Keratinocyte (primary cell): ENCODE measurements around the gene TLCD3A. TPM values are rescaled to one million over a fixed set of nuclear protein-coding genes. Genes with fewer than 3 reads are reported as not detected.
A peak's percentile ranks its signal among the peaks of the same experiment; 100 is the strongest.

ENCODE experiments used
- DNase-seq: peaks from one replicate; pipeline ENCODE4 v3.0.0-alpha.2; 2011; ENCODE audit warnings: low read depth, missing footprints, low spot score
- FAIRE-seq: peaks from 2 replicates; lab custom pipeline; 2011; peaks lifted over from hg19 to GRCh38; lab: Jason Lieb, UNC
- H2AFZ ChIP-seq: 2 replicates; pipeline ENCODE4 v1.6.0; 2012; ENCODE audit warnings: low read length, control low read depth, inconsistent platforms; ENCODE audit not compliant: control insufficient read depth
- H3K27ac ChIP-seq: 2 replicates; pipeline ENCODE4 v1.5.1; 2011; ENCODE audit warnings: low read length; ENCODE audit not compliant: control insufficient read depth, insufficient read depth
- H3K27me3 ChIP-seq: 3 replicates; pipeline ENCODE4 v1.6.0; 2011; ENCODE audit warnings: low read length; ENCODE audit not compliant: control insufficient read depth, insufficient read depth; ENCODE audit errors: extremely low read depth
- H3K36me3 ChIP-seq, 2 experiments: 2 replicates in 1 of 2; 3 replicates in 1 of 2; pipeline ENCODE4 v1.5.1; 2011; ENCODE audit warnings: low read length in 2 of 2, mild to moderate bottlenecking in 1 of 2; ENCODE audit not compliant: control insufficient read depth in 2 of 2, insufficient read depth in 2 of 2; ENCODE audit errors: extremely low read depth in 1 of 2
- H3K4me1 ChIP-seq: 3 replicates; pipeline ENCODE4 v1.5.1; 2011; ENCODE audit warnings: low read length; ENCODE audit not compliant: control insufficient read depth, insufficient read depth; ENCODE audit errors: extremely low read depth
- H3K4me2 ChIP-seq: 3 replicates; pipeline ENCODE4 v1.6.0; 2011; ENCODE audit warnings: low read depth, low read length; ENCODE audit not compliant: control insufficient read depth, insufficient read depth; ENCODE audit errors: extremely low read depth
- H3K4me3 ChIP-seq, 3 experiments: fragments of 200-600 bp in 1 of 3; sonication (generic) in 1 of 3; 2 replicates in 2 of 3; 3 replicates in 1 of 3; pipeline ENCODE4 v1.5.1; 2011 to 2016; ENCODE audit warnings: low read length in 3 of 3, mild to moderate bottlenecking in 3 of 3, control low read depth in 2 of 3, inconsistent platforms in 1 of 3, low read depth in 1 of 3, mixed read lengths in 1 of 3, mixed run types in 1 of 3, moderate library complexity in 1 of 3; ENCODE audit not compliant: control insufficient read depth in 2 of 3, insufficient read depth in 2 of 3; ENCODE audit errors: extremely low read depth in 1 of 3
- H3K79me2 ChIP-seq: 2 replicates; pipeline ENCODE4 v1.6.0; 2012; ENCODE audit warnings: low read length; ENCODE audit not compliant: control insufficient read depth, insufficient read depth
- H3K9ac ChIP-seq: 3 replicates; pipeline ENCODE4 v1.6.0; 2011; ENCODE audit warnings: low read length; ENCODE audit not compliant: control insufficient read depth, insufficient read depth; ENCODE audit errors: extremely low read depth
- H3K9me1 ChIP-seq: 3 replicates; pipeline ENCODE4 v1.6.0; 2011; ENCODE audit warnings: low read length; ENCODE audit not compliant: control insufficient read depth, insufficient read depth; ENCODE audit errors: extremely low read depth
- H3K9me3 ChIP-seq: 2 replicates; pipeline ENCODE4 v1.5.1; 2012; ENCODE audit warnings: low read depth, low read length; ENCODE audit not compliant: control insufficient read depth
- H4K20me1 ChIP-seq: 3 replicates; pipeline ENCODE4 v1.6.0; 2011; ENCODE audit warnings: low read length; ENCODE audit not compliant: control insufficient read depth, insufficient read depth; ENCODE audit errors: extremely low read depth
- EZH2 ChIP-seq: IDR thresholded peaks from one replicate; pipeline ENCODE4 v1.6.1; 2012; ENCODE audit warnings: inconsistent platforms, mild to moderate bottlenecking, low read length, moderate library complexity
- dilution Hi-C: fragments of 300-500 bp; cut with MboI; formaldehyde crosslinking; loops from one replicate; pipeline ENCODE4 v1.7.0; 2020; ENCODE audit warnings: low sequenced_read_pairs; ENCODE audit not compliant: extremely low pct_ligation_motif_present
- polyA plus RNA-seq, 5 experiments: library from polyadenylated mRNA; depleted of rRNA in 3 of 5; stranded (reverse) in 3 of 5; stranded (forward) in 1 of 5; unstranded in 1 of 5; fragments of >200 nt; gene quantifications; 1 replicate in 1 of 5; 2 replicates in 3 of 5; 3 replicates in 1 of 5; pipeline versions ENCODE4 v1.2.1 to v1.2.3, GENCODE V29; 2011 to 2012; ENCODE audit warnings: missing spikeins in 2 of 5, low read depth in 1 of 5, low replicate concordance in 1 of 5
- TF ChIP-seq, protein P1 (sequence below), 3 experiments: IDR thresholded peaks in 1 of 3; conservative IDR thresholded peaks in 1 of 3; optimal IDR thresholded peaks in 1 of 3; 2 replicates in 2 of 3; 3 replicates in 1 of 3; pipeline versions ENCODE3 to v1.5.1; 2011; ENCODE audit warnings: low read length in 3 of 3, mild to moderate bottlenecking in 3 of 3, moderate library complexity in 2 of 3, control low read depth in 1 of 3, inconsistent platforms in 1 of 3; ENCODE audit not compliant: insufficient read depth in 2 of 3; ENCODE audit errors: extremely low read depth in 1 of 3

TLCD3A gene
- polyA plus RNA-seq, 1 donor (not counting 4 experiments of a cell fraction or from before 2014, with no cell fraction given), result 34.1 TPM

GRCh38 chr17:683499-684254 lies 48.7 kb upstream of the TLCD3A start:
- dilution Hi-C loops, result no loop called here
- Histone ChIP-seq H3K36me3 (peaks cover 3 to 13% of the 10 kb centered on the region in 2 experiments), H3K4me3 (no peak overlapping the region), H3K27me3 (no peaks in the 10 kb centered on the region), H3K27ac (no peak overlapping the region), H3K4me2 (no peak overlapping the region), H3K79me2 (peaks cover 10% of the 10 kb centered on the region), H2AFZ (no peak overlapping the region), H3K4me1 (no peaks in the 10 kb centered on the region), H4K20me1 (no peaks in the 10 kb centered on the region), H3K9ac (no peak overlapping the region), H3K9me3 (no peaks in the 10 kb centered on the region), H3K9me1 (no peaks in the 10 kb centered on the region)
- no peak for DNase-seq
- peak; percentile 20 for FAIRE-seq
- TF ChIP-seq, protein P1, sequence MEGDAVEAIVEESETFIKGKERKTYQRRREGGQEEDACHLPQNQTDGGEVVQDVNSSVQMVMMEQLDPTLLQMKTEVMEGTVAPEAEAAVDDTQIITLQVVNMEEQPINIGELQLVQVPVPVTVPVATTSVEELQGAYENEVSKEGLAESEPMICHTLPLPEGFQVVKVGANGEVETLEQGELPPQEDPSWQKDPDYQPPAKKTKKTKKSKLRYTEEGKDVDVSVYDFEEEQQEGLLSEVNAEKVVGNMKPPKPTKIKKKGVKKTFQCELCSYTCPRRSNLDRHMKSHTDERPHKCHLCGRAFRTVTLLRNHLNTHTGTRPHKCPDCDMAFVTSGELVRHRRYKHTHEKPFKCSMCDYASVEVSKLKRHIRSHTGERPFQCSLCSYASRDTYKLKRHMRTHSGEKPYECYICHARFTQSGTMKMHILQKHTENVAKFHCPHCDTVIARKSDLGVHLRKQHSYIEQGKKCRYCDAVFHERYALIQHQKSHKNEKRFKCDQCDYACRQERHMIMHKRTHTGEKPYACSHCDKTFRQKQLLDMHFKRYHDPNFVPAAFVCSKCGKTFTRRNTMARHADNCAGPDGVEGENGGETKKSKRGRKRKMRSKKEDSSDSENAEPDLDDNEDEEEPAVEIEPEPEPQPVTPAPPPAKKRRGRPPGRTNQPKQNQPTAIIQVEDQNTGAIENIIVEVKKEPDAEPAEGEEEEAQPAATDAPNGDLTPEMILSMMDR (optimal IDR thresholded peaks at IDR 0.05 in 1 of 3, IDR thresholded peaks at IDR 0.05 in 1 of 3, conservative IDR thresholded peaks at IDR 0.05 in 1 of 3; ENCODE audit: extremely low read depth in 1 of 3, insufficient read depth in 2 of 3, low read length in 3 of 3), result no peak
- TF ChIP-seq EZH2, result no peak

GRCh38 chr17:685006-685405 lies 47.4 kb upstream of the TLCD3A start:
- dilution Hi-C loops, result no loop called here
- peaks cover 3 to 15% of the 10 kb centered on the region in 2 experiments for H3K36me3 ChIP-seq

More at GRCh38 chr17:685006-685405, 47.4 kb upstream of the TLCD3A start:
- no peaks in the 10 kb centered on the region for H3K27me3 ChIP-seq
- H3K4me2 ChIP-seq, result no peak overlapping the region
- H3K4me3 ChIP-seq, result no peak overlapping the region
- no peak overlapping the region for H2AFZ ChIP-seq
- H3K9me1 ChIP-seq, result no peaks in the 10 kb centered on the region
- H3K4me1 ChIP-seq, result no peaks in the 10 kb centered on the region
- DNase-seq, result no peak
- no peak overlapping the region for H3K27ac ChIP-seq
- H4K20me1 ChIP-seq, result no peaks in the 10 kb centered on the region
- TF ChIP-seq, protein P1 (optimal IDR thresholded peaks at IDR 0.05 in 1 of 3, IDR thresholded peaks at IDR 0.05 in 1 of 3, conservative IDR thresholded peaks at IDR 0.05 in 1 of 3; ENCODE audit: extremely low read depth in 1 of 3, insufficient read depth in 2 of 3, low read length in 3 of 3), result no peak
- no peak for TF ChIP-seq EZH2
- peaks cover 8% of the 10 kb centered on the region for H3K79me2 ChIP-seq
- H3K9me3 ChIP-seq, result no peaks in the 10 kb centered on the region
- FAIRE-seq, result no peak
- H3K9ac ChIP-seq, result no peak overlapping the region
